IMR-90 (cell line): ENCODE data around the gene DMD. TPM values are rescaled to one million over a fixed set of nuclear protein-coding genes. Genes with fewer than 3 reads are reported as not detected.

Experiments
- ATAC-seq: fragments of 200-7000 bp; cut with Tn5 transposase; 2 replicates; pipeline ENCODE4 v1.9.1; 2020; ENCODE audit warnings: low read depth, mild to moderate bottlenecking, moderate library complexity
- BruUV-seq: library from RNA; stranded (reverse); fragments of 400-500 nt; replicated peaks from 2 replicates; lab custom pipeline; 2021; lab: Mats Ljungman, UMichigan
- CTCF ChIA-PET: fragments of 300-600 bp; formaldehyde crosslinking; extraction: SDS; loops from one replicate; lab custom pipeline; 2021; ENCODE audit warnings: antibody characterized with exemption; lab: Yijun Ruan, JAX
- POLR2A ChIA-PET: fragments of 300-600 bp; sonication (Branson Sonifier 250); formaldehyde crosslinking; loops from one replicate; lab custom pipeline; 2022; ENCODE audit warnings: antibody characterized with exemption; ENCODE audit not compliant: unreplicated experiment; lab: Charles Lee
- DNase-seq: peaks from one replicate; pipeline ENCODE4 v3.0.0; 2013
- H2AFZ ChIP-seq: replicated peaks from 2 replicates; pipeline ENCODE3; 2013; ENCODE audit warnings: low read length, mild to moderate bottlenecking; ENCODE audit not compliant: poor library complexity
- H2AK5ac ChIP-seq: 2 replicates; pipeline ENCODE4 v1.6.1; 2013; ENCODE audit warnings: low read depth, low read length, inconsistent platforms
- H2AK9ac ChIP-seq: replicated peaks from 2 replicates; pipeline ENCODE3; 2013; ENCODE audit warnings: mild to moderate bottlenecking, low read depth, low read length, moderate library complexity; ENCODE audit not compliant: poor library complexity
- H2BK120ac ChIP-seq: 2 replicates; pipeline ENCODE4 v1.6.1; 2013; ENCODE audit warnings: low read depth, low read length, inconsistent platforms
- H2BK15ac ChIP-seq: 3 replicates; pipeline ENCODE4 v1.6.1; 2013; ENCODE audit warnings: low read depth, low read length, inconsistent platforms
- H2BK20ac ChIP-seq: 2 replicates; pipeline ENCODE4 v1.6.1; 2013; ENCODE audit warnings: low read depth, mild to moderate bottlenecking, inconsistent platforms, low read length, moderate library complexity
- H2BK5ac ChIP-seq: 2 replicates; pipeline ENCODE4 v1.6.1; 2013; ENCODE audit warnings: mild to moderate bottlenecking, low read depth, low read length, inconsistent platforms; ENCODE audit not compliant: poor library complexity, severe bottlenecking
- H3K14ac ChIP-seq: replicated peaks from 2 replicates; pipeline ENCODE4 v1.6.1; 2013; ENCODE audit warnings: low read depth, low read length, inconsistent platforms
- H3K18ac ChIP-seq: 2 replicates; pipeline ENCODE4 v1.6.1; 2013; ENCODE audit warnings: low read depth, low read length, control low read depth
- H3K23ac ChIP-seq: 2 replicates; pipeline ENCODE4 v1.6.1; 2013; ENCODE audit warnings: low read depth, low read length, inconsistent platforms
- H3K27ac ChIP-seq: 2 replicates; pipeline ENCODE4 v1.5.1; 2013; ENCODE audit warnings: mild to moderate bottlenecking, control low read depth, low read length; ENCODE audit not compliant: insufficient read depth
- H3K27me3 ChIP-seq: 2 replicates; pipeline ENCODE4 v1.6.1; 2013; ENCODE audit warnings: low read length; ENCODE audit not compliant: control insufficient read depth, insufficient read depth
- H3K36me3 ChIP-seq: 2 replicates; pipeline ENCODE4 v1.6.1; 2013; ENCODE audit warnings: low read length, mixed read lengths; ENCODE audit not compliant: control insufficient read depth, insufficient read depth
- H3K4ac ChIP-seq: 2 replicates; pipeline ENCODE4 v1.6.1; 2013; ENCODE audit warnings: low read depth, low read length, inconsistent platforms
- H3K4me1 ChIP-seq: 2 replicates; pipeline ENCODE4 v1.6.1; 2013; ENCODE audit warnings: low read length, mixed read lengths; ENCODE audit not compliant: control insufficient read depth, insufficient read depth
- H3K4me2 ChIP-seq: 2 replicates; pipeline ENCODE4 v1.6.1; 2013; ENCODE audit warnings: low read depth, mild to moderate bottlenecking, control low read depth, low read length, moderate library complexity
- H3K4me3 ChIP-seq: 2 replicates; pipeline ENCODE4 v1.5.1; 2013; ENCODE audit warnings: low read depth, mild to moderate bottlenecking, control low read depth, low read length, moderate library complexity; ENCODE audit not compliant: insufficient read depth
- H3K56ac ChIP-seq: 2 replicates; pipeline ENCODE4 v1.6.1; 2013; ENCODE audit warnings: low read length, inconsistent platforms; ENCODE audit not compliant: insufficient read depth; ENCODE audit errors: extremely low read depth
- H3K79me1 ChIP-seq, 2 experiments: 2 replicates each; pipeline ENCODE4 v1.6.1; 2013; ENCODE audit warnings: low read length in 2 of 2, inconsistent platforms in 1 of 2, low read depth in 1 of 2
- H3K9ac ChIP-seq: 2 replicates; pipeline ENCODE4 v1.6.1; 2013; ENCODE audit warnings: low read depth, low read length, control low read depth
- H3K9me1 ChIP-seq: 2 replicates; pipeline ENCODE4 v1.6.1; 2013; ENCODE audit warnings: low read length, inconsistent platforms; ENCODE audit not compliant: insufficient read depth
- H3K9me3 ChIP-seq: 2 replicates; pipeline ENCODE4 v1.6.1; 2013; ENCODE audit warnings: low read length; ENCODE audit not compliant: control insufficient read depth, insufficient read depth
- H4K20me1 ChIP-seq: 2 replicates; pipeline ENCODE4 v1.6.1; 2013; ENCODE audit warnings: low read length, inconsistent platforms; ENCODE audit not compliant: insufficient read depth
- H4K5ac ChIP-seq: 2 replicates; pipeline ENCODE4 v1.6.1; 2013; ENCODE audit warnings: mild to moderate bottlenecking, low read depth, low read length, control low read depth
- H4K8ac ChIP-seq, 2 experiments: 2 replicates each; pipeline ENCODE4 v1.6.1; 2013; ENCODE audit warnings: low read depth in 2 of 2, low read length in 2 of 2, control low read depth in 1 of 2, inconsistent platforms in 1 of 2
- H4K91ac ChIP-seq: 2 replicates; pipeline ENCODE4 v1.6.1; 2013; ENCODE audit warnings: low read depth, low read length, inconsistent platforms; ENCODE audit not compliant: insufficient read depth
- BHLHE40 ChIP-seq: fragments of 150-350 bp; IDR thresholded peaks from 2 replicates; pipeline ENCODE4 v1.6.1; 2016; ENCODE audit warnings: mild to moderate bottlenecking, low read depth, low read length
- FOS ChIP-seq: fragments of 150-350 bp; IDR thresholded peaks from 2 replicates; pipeline ENCODE4 v1.6.1; 2016; ENCODE audit warnings: low read depth, low read length
- MAZ ChIP-seq: IDR thresholded peaks from 2 replicates; pipeline ENCODE4 v1.6.1; 2012; ENCODE audit warnings: low read depth, mild to moderate bottlenecking, low read length, improper control_type of control experiment, moderate library complexity, borderline replicate concordance
- POLR2A ChIP-seq: IDR thresholded peaks from 2 replicates; pipeline ENCODE4 v1.6.1; 2012; ENCODE audit warnings: mild to moderate bottlenecking, low read depth, low read length
- RAD21 ChIP-seq: IDR thresholded peaks from 2 replicates; pipeline ENCODE4 v1.6.1; 2012; ENCODE audit warnings: low read length, improper control_type of control experiment
- RFX5 ChIP-seq: IDR thresholded peaks from 2 replicates; pipeline ENCODE4 v1.8.0; 2012; ENCODE audit warnings: low read depth, mild to moderate bottlenecking, low read length, moderate library complexity
- WGBS, 2 experiments: methylation state at CpG; one replicate each; pipeline versions ENCODE4 v1.1.5 to v1.1.7; 2013; ENCODE audit warnings: missing lambda C conversion rate in 2 of 2; ENCODE audit not compliant: insufficient read length in 1 of 2; ENCODE audit errors: extremely low coverage in 2 of 2; 5-methylcytosine and 5-hydroxymethylcytosine counted together
- dilution Hi-C: fragments of 300-500 bp; cut with HindIII; formaldehyde crosslinking; loops from one replicate; pipeline ENCODE4 v1.14.3; 2018; ENCODE audit warnings: low sequenced_read_pairs; ENCODE audit not compliant: unreplicated experiment
- in situ Hi-C: fragments of 300-500 bp; cut with MboI; formaldehyde crosslinking; loops from 3 replicates; pipeline ENCODE4 v1.14.3; 2019; ENCODE audit warnings: low sequenced_read_pairs, inconsistent platforms, mixed read lengths
- intact Hi-C: fragments of 100-400 bp; cut with micrococcal nuclease; formaldehyde crosslinking; loops from 2 replicates; pipeline ENCODE4 v1.10.0; 2022
- polyA plus RNA-seq, 3 experiments: library from polyadenylated mRNA; depleted of rRNA; stranded (reverse); fragments of >200 nt; gene quantifications; 2 replicates each; pipeline ENCODE4 v1.2.3, GENCODE V29; 2012; ENCODE audit warnings: low replicate concordance in 1 of 3
- total RNA-seq: library from RNA; depleted of rRNA; stranded (reverse); fragments of >200 nt; gene quantifications from 2 replicates; pipeline ENCODE4 v1.2.3, GENCODE V29; 2012
- TF ChIP-seq, protein P1 (sequence below): fragments of 150-350 bp; IDR thresholded peaks from 2 replicates; pipeline ENCODE4 v1.6.1; 2017; ENCODE audit warnings: mild to moderate bottlenecking, antibody characterized with exemption, low read length, low read depth
- TF ChIP-seq, protein P2 (sequence below): conservative IDR thresholded peaks from 2 replicates; pipeline ENCODE4 v1.5.1; 2012; ENCODE audit warnings: mild to moderate bottlenecking, low read depth, low read length, improper control_type of control experiment
- TF ChIP-seq, protein P3 (sequence below): fragments of 150-350 bp; IDR thresholded peaks from 2 replicates; pipeline ENCODE4 v1.6.1; 2016; ENCODE audit warnings: low read depth, mild to moderate bottlenecking, low read length, moderate library complexity, borderline replicate concordance

Gene DMD
- total and polyA plus RNA-seq, 2 of the 4 experiments (the other 2 are of a cell fraction) = 6.6 to 11.8 TPM

DNA sequence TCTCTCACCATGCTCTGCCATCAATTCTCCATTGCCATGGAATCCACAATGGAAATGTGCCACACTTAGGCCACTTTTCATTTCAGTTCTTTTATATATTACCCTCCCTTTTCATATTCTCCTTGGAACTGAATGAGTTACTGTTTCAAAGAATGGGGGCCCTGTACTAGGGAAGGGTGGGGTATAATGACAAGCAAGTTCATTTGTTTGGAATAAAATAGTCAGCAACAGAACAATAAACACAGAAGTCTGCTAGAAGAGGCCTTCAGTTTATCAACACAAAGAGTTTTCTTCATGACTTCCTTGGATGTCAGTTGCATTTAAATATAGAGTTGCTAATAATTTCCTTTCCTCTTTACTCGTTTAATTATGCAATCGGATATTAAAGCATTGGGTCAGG lies 1661.2 kb downstream of the DMD start:
- in situ Hi-C loops = no loop called here
- no peak for ATAC-seq

More for the DNA sequence above, 1661.2 kb downstream of the DMD start:
- Histone ChIP-seq H2BK15ac (no peak overlapping the region), H4K5ac (no peak overlapping the region), H2BK5ac (no peak overlapping the region), H3K36me3 (no peaks in the 10 kb centered on the region), H3K9me1 (no peaks in the 10 kb centered on the region), H3K79me1 (no peaks in the 10 kb centered on the region), H3K14ac (no peak overlapping the region), H3K27ac (no peak overlapping the region), H3K4me1 (no peaks in the 10 kb centered on the region; the same call in 1 of the 2 replicates), H3K18ac (no peak overlapping the region), H3K4ac (no peak overlapping the region), H3K4me3 (no peak overlapping the region), H2BK20ac (no peak overlapping the region), H4K91ac (no peak overlapping the region), H4K8ac (no peak overlapping the region), H3K56ac (no peak overlapping the region), H2AK5ac (no peak overlapping the region), H3K9ac (no peak overlapping the region), H3K27me3 (no peaks in the 10 kb centered on the region), H3K9me3 (no peaks in the 10 kb centered on the region), H2BK120ac (no peak overlapping the region), H3K4me2 (no peak overlapping the region), H3K23ac (no peak overlapping the region), H2AK9ac (no peak overlapping the region), H2AFZ (no peak overlapping the region), H4K20me1 (no peaks in the 10 kb centered on the region)
- BruUV-seq = no TSS peak
- ChIA-PET POLR2A (no interaction called here), CTCF (no interaction called here)
- dilution Hi-C loops (no loop called here), intact Hi-C loops (loop anchor here (10.0 kb wide), 1 partner anchor 335 kb away; no protein-coding TSS in a partner anchor)
- DNase-seq = no peak
- WGBS, 2 experiments = no CpG with 5 or more reads among the region's 2 CpGs
- TF ChIP-seq, protein P1, sequence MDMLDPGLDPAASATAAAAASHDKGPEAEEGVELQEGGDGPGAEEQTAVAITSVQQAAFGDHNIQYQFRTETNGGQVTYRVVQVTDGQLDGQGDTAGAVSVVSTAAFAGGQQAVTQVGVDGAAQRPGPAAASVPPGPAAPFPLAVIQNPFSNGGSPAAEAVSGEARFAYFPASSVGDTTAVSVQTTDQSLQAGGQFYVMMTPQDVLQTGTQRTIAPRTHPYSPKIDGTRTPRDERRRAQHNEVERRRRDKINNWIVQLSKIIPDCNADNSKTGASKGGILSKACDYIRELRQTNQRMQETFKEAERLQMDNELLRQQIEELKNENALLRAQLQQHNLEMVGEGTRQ = no peak
- TF ChIP-seq RAD21 = no peak
- TF ChIP-seq, protein P2, sequence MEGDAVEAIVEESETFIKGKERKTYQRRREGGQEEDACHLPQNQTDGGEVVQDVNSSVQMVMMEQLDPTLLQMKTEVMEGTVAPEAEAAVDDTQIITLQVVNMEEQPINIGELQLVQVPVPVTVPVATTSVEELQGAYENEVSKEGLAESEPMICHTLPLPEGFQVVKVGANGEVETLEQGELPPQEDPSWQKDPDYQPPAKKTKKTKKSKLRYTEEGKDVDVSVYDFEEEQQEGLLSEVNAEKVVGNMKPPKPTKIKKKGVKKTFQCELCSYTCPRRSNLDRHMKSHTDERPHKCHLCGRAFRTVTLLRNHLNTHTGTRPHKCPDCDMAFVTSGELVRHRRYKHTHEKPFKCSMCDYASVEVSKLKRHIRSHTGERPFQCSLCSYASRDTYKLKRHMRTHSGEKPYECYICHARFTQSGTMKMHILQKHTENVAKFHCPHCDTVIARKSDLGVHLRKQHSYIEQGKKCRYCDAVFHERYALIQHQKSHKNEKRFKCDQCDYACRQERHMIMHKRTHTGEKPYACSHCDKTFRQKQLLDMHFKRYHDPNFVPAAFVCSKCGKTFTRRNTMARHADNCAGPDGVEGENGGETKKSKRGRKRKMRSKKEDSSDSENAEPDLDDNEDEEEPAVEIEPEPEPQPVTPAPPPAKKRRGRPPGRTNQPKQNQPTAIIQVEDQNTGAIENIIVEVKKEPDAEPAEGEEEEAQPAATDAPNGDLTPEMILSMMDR = no peak
- TF ChIP-seq RFX5 = no peak
- TF ChIP-seq, protein P3, sequence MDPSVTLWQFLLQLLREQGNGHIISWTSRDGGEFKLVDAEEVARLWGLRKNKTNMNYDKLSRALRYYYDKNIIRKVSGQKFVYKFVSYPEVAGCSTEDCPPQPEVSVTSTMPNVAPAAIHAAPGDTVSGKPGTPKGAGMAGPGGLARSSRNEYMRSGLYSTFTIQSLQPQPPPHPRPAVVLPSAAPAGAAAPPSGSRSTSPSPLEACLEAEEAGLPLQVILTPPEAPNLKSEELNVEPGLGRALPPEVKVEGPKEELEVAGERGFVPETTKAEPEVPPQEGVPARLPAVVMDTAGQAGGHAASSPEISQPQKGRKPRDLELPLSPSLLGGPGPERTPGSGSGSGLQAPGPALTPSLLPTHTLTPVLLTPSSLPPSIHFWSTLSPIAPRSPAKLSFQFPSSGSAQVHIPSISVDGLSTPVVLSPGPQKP = no peak
- no peak for TF ChIP-seq BHLHE40
- TF ChIP-seq FOS = no peak
- TF ChIP-seq POLR2A = no peak
- TF ChIP-seq MAZ = no peak
